ENCODE data around the gene YIPF2.

DNA sequence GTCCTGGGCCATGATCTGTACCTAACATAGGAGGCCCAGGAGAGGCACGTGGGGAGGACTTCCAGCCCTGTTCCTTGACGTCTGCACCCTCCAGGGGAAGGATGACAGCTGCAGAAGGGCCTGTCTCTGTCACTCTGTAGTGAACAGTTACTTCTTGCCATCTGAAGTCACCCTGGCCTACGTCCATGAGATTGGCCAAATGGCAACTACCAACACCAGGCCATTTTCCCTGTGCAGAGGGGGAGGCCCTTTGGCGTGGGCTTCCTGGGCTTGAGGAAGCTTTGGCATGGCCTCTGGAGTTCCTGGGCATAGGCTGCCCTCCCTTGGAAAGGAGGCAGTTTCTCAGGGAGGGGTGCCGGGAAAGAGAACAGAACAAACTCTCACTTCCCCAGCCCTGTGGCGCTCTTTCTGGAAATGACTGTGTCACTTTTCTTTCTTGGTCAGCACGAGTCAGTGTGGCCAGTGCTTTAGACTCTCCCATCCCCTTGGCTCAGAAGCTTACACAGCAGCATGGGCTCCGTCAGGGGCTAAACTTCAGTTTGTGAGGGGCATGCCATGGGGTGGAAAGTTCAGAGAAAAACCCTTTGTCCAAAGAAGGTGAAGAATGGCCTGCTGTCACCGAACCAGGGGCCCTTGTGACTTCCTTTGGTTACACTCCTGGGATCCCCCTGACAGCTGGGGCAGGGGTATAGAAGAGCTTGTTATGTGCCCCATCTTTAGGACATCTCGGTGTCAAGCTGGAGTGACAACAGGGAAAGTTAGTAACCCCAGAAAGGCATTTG is 51.8 kb downstream of the YIPF2 start:
- TF ChIP-seq, protein P1, sequence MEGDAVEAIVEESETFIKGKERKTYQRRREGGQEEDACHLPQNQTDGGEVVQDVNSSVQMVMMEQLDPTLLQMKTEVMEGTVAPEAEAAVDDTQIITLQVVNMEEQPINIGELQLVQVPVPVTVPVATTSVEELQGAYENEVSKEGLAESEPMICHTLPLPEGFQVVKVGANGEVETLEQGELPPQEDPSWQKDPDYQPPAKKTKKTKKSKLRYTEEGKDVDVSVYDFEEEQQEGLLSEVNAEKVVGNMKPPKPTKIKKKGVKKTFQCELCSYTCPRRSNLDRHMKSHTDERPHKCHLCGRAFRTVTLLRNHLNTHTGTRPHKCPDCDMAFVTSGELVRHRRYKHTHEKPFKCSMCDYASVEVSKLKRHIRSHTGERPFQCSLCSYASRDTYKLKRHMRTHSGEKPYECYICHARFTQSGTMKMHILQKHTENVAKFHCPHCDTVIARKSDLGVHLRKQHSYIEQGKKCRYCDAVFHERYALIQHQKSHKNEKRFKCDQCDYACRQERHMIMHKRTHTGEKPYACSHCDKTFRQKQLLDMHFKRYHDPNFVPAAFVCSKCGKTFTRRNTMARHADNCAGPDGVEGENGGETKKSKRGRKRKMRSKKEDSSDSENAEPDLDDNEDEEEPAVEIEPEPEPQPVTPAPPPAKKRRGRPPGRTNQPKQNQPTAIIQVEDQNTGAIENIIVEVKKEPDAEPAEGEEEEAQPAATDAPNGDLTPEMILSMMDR (IDR thresholded peaks at IDR 0.05): no peak
- TF ChIP-seq POLR2A (IDR thresholded peaks at IDR 0.05): no peak

Measured in testis (tissue), 2 donors.